ENCODE measurements around the gene TRIM29.

TRIM29 gene

GRCh38 chr11:120130991-120131760, 6.7 kb downstream of the TRIM29 start:
- no peak for DNase-seq (ENCODE audit: insufficient read length, low spot score)
- no peak for FAIRE-seq
- TF ChIP-seq, protein P1, sequence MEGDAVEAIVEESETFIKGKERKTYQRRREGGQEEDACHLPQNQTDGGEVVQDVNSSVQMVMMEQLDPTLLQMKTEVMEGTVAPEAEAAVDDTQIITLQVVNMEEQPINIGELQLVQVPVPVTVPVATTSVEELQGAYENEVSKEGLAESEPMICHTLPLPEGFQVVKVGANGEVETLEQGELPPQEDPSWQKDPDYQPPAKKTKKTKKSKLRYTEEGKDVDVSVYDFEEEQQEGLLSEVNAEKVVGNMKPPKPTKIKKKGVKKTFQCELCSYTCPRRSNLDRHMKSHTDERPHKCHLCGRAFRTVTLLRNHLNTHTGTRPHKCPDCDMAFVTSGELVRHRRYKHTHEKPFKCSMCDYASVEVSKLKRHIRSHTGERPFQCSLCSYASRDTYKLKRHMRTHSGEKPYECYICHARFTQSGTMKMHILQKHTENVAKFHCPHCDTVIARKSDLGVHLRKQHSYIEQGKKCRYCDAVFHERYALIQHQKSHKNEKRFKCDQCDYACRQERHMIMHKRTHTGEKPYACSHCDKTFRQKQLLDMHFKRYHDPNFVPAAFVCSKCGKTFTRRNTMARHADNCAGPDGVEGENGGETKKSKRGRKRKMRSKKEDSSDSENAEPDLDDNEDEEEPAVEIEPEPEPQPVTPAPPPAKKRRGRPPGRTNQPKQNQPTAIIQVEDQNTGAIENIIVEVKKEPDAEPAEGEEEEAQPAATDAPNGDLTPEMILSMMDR (IDR thresholded peaks at IDR 0.05; ENCODE audit: insufficient read depth, missing control alignments): no peak

DNA sequence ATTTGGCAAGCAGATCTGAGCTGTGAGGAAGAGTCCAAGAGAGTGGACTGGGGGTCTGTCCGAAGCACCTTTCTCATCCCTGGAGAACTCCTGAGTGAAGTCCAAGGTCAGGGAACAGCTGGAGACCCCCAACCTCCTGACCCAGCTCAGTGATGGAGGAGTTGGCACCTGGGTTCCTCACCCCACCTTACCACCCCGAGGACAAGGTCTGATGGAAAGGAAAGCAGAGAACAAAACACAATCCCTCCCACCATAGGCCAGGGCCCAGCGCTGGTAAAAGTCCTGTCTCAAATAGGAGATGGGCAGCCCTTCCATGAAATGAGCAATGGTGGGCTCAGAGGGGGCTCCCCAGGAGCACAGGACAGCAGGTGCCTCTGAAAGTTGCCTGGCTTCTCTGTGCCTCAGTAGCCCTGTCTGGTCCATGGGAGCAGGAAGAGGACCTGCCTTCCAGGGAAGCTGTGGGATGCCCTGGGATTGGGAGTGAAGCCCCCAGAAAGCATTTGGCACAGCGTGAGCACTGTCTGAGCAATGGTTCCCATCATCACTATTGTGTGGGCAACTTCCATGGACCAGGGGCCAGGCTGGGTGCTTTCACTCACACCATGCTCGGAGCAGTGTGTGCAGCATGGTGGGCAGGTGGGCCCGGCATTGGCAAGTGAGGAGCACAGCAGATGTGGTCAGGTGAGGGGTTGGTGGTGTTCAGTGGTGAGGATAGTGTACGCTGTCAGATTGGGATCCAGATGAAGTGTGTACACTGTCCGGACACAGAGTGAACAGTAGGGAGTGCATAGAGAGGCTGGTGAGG, 7.5 kb downstream of the TRIM29 start:
- TF ChIP-seq, protein P1 (IDR thresholded peaks at IDR 0.05; ENCODE audit: insufficient read depth, missing control alignments): no peak
- FAIRE-seq (no peak), DNase-seq (ENCODE audit: insufficient read length, low spot score) (no peak)

DNA sequence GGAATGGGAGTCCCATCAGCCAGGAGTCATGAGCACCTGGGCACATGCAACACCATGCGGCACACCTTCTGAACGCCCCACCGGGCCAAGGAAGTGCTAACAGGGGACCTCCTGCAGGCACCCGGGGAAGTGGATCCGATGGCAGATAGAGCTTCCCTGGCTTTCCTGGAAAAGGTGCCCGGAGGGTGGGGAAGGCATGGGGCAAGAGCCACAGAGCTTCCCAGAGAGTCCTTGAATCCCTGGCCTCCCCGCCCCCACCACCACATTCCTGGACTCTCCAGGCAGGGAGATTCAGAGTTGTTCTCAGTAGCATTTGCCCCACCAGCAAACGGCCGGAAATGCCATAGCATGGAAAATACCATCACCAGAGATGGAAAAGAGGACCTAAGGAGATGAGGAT, 8.3 kb downstream of the TRIM29 start:
- DNase-seq (ENCODE audit: insufficient read length, low spot score) (no peak), FAIRE-seq (no peak)
- TF ChIP-seq, protein P1 (IDR thresholded peaks at IDR 0.05; ENCODE audit: insufficient read depth, missing control alignments): no peak

DNA sequence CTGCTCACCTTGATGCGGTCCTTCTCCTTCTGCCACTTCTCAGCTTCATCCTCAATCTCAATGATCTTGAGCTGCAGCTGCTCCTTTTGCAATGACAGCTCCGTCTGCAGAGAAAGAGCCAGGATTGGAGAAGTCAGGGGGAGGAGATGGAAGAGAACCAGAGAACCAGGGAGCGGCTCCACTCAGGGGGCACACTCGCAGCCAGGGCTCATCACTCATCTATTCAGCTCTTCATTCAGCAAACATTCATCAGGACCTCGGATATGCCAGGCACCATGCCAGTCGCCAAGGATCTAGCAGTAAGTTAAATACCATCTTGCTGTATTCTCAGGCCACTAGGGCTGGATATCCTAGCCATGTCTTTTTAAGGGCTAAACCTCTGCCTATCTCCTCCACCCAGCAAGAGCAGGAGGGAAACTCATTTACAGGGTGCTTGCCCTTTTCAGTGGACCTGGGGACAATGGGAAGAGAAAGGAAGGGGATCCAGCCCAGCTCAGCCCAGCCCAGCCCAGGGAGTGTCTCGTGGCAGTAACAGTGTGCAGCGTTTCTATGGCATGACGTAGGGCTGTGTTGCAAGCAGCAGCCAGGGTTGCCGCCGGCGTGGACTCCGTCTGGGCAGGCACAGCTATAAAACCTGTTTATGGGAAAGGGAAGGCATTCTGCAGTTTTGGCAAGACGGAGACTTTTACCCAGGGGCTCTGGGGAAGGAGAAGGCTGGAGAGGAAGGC, 9.4 kb downstream of the TRIM29 start:
- FAIRE-seq: no peak
- no peak for DNase-seq (ENCODE audit: insufficient read length, low spot score)
- TF ChIP-seq, protein P1 (IDR thresholded peaks at IDR 0.05; ENCODE audit: insufficient read depth, missing control alignments): no peak

DNA sequence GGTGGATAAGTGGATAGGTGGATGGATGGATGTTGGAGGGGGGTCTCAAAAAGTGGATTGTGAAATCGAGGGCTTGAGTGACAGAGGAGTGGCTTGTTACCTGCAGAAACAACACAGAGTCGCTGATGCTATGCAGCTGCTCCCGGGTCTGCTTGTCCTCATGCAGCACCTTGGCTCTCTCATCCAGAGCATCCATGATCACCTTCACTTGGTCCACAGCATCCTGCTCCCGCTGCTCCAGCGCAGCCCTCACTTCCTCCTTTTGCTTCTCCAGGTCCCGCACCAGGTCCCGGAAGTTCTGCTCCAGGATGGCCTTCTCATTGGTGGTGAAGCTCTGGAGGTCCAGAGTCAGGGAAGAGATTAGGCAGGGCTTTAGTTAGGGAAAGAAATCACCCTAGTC, 10.7 kb downstream of the TRIM29 start:
- DNase-seq (ENCODE audit: insufficient read length, low spot score): no peak
- TF ChIP-seq, protein P1 (IDR thresholded peaks at IDR 0.05; ENCODE audit: insufficient read depth, missing control alignments): no peak
- no peak for FAIRE-seq

GRCh38 chr11:120126620-120127019, 11.3 kb downstream of the TRIM29 start:
- FAIRE-seq: no peak
- TF ChIP-seq, protein P1 (IDR thresholded peaks at IDR 0.05; ENCODE audit: insufficient read depth, missing control alignments): no peak
- no peak for DNase-seq (ENCODE audit: insufficient read length, low spot score)

All from D721Med (cell line).